Measurements from ENCODE around the gene SRGAP1. TPM values are rescaled to one million over a fixed set of nuclear protein-coding genes. Genes with fewer than 3 reads are reported as not detected.
A peak's percentile ranks its signal among the peaks of the same experiment; 100 is the strongest.

Gene SRGAP1
- total and polyA plus RNA-seq, 2 experiments from 2014 or later, result 13.0 to 29.4 TPM

DNA sequence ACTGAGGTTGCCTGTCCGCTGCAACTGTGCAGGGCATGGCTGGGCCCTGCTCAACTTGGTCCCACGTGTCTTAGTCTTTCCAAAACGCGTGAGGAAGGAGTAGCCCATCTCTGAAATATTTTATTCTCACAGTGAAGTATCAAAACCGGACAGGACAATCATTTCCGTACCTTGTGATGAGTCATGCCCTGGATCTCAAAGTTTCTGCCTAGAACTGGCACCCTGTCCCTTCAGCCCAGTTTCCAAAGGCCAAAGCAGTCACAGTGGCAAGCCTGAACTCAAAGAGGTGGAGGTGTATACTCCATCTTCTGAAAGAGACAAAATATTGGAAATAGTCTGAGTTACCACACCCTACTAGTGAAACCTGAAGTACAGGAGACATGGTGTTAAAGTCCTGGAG is 28.5 kb upstream of the SRGAP1 start:
- H3K4me2 ChIP-seq (ENCODE audit: unreplicated experiment), result no peak overlapping the region
- no peak overlapping the region for H3K4me3 ChIP-seq
- DNase-seq, result no peak
- H3F3A ChIP-seq (ENCODE audit: insufficient read depth), result no peaks in the 10 kb centered on the region
- H3K9me3 ChIP-seq (ENCODE audit: low read depth), result no peaks in the 10 kb centered on the region
- H3K4me1 ChIP-seq (ENCODE audit: insufficient read depth), result no peaks in the 10 kb centered on the region
- WGBS, 2 experiments (ENCODE audit: low coverage in 1 of 2, low lambda C conversion rate in 2 of 2, missing lambda C conversion rate in 2 of 2), result 73 to 76% methylated on average over 6 of the region's 6 CpGs
- H3K79me2 ChIP-seq (ENCODE audit: insufficient read depth), result no peaks in the 10 kb centered on the region
- no peaks in the 10 kb centered on the region for H4K20me1 ChIP-seq (ENCODE audit: insufficient read depth)
- in situ Hi-C loops (cut with MboI), result no loop called here
- H3K9ac ChIP-seq, result no peak overlapping the region
- no peak overlapping the region for H2AFZ ChIP-seq
- no peak for TF ChIP-seq EZH2 (IDR thresholded peaks at IDR 0.05; ENCODE audit: insufficient read depth, poor library complexity, severe bottlenecking)
- no peak for TF ChIP-seq EZH2phosphoT487 (IDR thresholded peaks at IDR 0.05; ENCODE audit: insufficient read depth, low read depth)
- H3K27ac ChIP-seq, result no peak overlapping the region
- H3K9me2 ChIP-seq (ENCODE audit: insufficient read depth), result no peaks in the 10 kb centered on the region
- no peaks in the 10 kb centered on the region for H3K36me3 ChIP-seq (ENCODE audit: low read depth)
- no peaks in the 10 kb centered on the region for H3K27me3 ChIP-seq (replicated peaks; ENCODE audit: insufficient read depth)

DNA sequence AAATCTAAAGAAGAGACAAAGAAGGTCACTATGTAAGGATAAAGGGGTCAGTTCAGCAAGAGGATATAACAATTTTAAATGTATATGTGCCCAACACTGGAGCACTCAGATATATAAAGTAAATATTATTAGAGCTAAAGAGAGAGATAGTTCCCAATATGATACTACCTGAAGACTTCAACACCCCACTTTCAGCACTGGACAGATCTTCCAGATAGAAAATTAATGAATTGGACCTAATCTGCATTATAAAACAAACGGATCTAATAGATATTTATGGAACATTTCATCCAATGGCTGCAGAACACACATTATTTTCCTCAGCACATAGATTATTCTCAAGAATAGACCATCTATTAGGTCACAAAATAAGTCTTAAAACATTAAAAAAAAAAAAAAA is 24.1 kb upstream of the SRGAP1 start:
- Histone ChIP-seq H3K9me2 (ENCODE audit: insufficient read depth) (no peaks in the 10 kb centered on the region), H3K36me3 (ENCODE audit: low read depth) (no peaks in the 10 kb centered on the region), H3K79me2 (ENCODE audit: insufficient read depth) (no peaks in the 10 kb centered on the region), H4K20me1 (ENCODE audit: insufficient read depth) (no peaks in the 10 kb centered on the region), H3K27ac (no peak overlapping the region), H3F3A (ENCODE audit: insufficient read depth) (no peaks in the 10 kb centered on the region), H2AFZ (no peak overlapping the region), H3K27me3 (replicated peaks; ENCODE audit: insufficient read depth) (no peaks in the 10 kb centered on the region), H3K4me1 (ENCODE audit: insufficient read depth) (no peaks in the 10 kb centered on the region), H3K9me3 (ENCODE audit: low read depth) (no peaks in the 10 kb centered on the region), H3K9ac (no peak overlapping the region), H3K4me3 (no peak overlapping the region), H3K4me2 (ENCODE audit: unreplicated experiment) (no peak overlapping the region)
- in situ Hi-C loops (cut with MboI), result loop anchor here (10.0 kb wide), 1 partner anchor 574 kb away; the partner anchor contains the start of gene C12orf56
- WGBS, 2 experiments (ENCODE audit: low coverage in 1 of 2, low lambda C conversion rate in 2 of 2, missing lambda C conversion rate in 2 of 2), result 95 to 100% methylated on average over 1 of the region's 1 CpG
- no peak for DNase-seq
- TF ChIP-seq EZH2phosphoT487 (IDR thresholded peaks at IDR 0.05; ENCODE audit: insufficient read depth, low read depth), result no peak
- no peak for TF ChIP-seq EZH2 (IDR thresholded peaks at IDR 0.05; ENCODE audit: insufficient read depth, poor library complexity, severe bottlenecking)

DNA sequence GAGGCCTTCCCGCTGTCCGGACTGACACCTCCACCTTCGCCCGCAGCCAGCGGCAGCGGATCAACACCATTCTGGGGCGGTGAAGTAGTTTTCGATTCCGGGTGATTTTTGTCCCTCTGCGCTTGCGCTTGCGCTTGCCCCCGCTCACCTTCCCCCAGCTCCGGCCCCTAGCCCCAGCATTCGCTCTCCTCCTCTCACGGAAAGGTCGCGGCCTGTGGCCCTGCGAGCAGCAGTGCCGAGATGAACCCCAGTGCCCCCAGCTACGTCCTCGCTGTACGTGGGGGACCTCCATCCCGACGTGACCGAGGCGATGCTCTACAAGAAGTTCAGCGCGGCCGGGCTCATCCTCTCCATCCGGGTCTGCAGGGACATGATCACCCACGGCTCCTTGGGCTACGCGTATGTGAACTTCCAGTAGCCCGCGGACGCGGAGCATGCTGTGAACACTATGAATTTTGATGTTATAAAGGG is 22.7 kb upstream of the SRGAP1 start:
- H3K27ac ChIP-seq, result peak overlapping the region; percentile 1
- H3K4me3 ChIP-seq, result peak overlapping the region; percentile 80
- no peaks in the 10 kb centered on the region for H3K79me2 ChIP-seq (ENCODE audit: insufficient read depth)
- peaks cover 4% of the 10 kb centered on the region; the same call in 1 of the 2 replicates for H3K4me1 ChIP-seq (ENCODE audit: insufficient read depth)
- DNase-seq, result peak; percentile 72
- H3K27me3 ChIP-seq (replicated peaks; ENCODE audit: insufficient read depth), result no peaks in the 10 kb centered on the region
- in situ Hi-C loops (cut with MboI), result loop anchor here (10.0 kb wide), 1 partner anchor 573 kb away; the partner anchor contains the start of gene C12orf56
- H4K20me1 ChIP-seq (ENCODE audit: insufficient read depth), result no peaks in the 10 kb centered on the region
- no peak for TF ChIP-seq EZH2 (IDR thresholded peaks at IDR 0.05; ENCODE audit: insufficient read depth, poor library complexity, severe bottlenecking)
- no peaks in the 10 kb centered on the region for H3K36me3 ChIP-seq (ENCODE audit: low read depth)
- H3K9me2 ChIP-seq (ENCODE audit: insufficient read depth), result no peaks in the 10 kb centered on the region
- H3K9me3 ChIP-seq (ENCODE audit: low read depth), result no peaks in the 10 kb centered on the region
- H3K9ac ChIP-seq, result peak overlapping the region; percentile 77
- peak overlapping the region; percentile 88 for H3K4me2 ChIP-seq (ENCODE audit: unreplicated experiment)
- 4 to 5% methylated on average over 26 to 38 of the region's 38 CpGs for WGBS, 2 experiments (ENCODE audit: low coverage in 1 of 2, low lambda C conversion rate in 2 of 2, missing lambda C conversion rate in 2 of 2)
- no peaks in the 10 kb centered on the region for H3F3A ChIP-seq (ENCODE audit: insufficient read depth)
- peak overlapping the region; percentile 98 for H2AFZ ChIP-seq

DNA sequence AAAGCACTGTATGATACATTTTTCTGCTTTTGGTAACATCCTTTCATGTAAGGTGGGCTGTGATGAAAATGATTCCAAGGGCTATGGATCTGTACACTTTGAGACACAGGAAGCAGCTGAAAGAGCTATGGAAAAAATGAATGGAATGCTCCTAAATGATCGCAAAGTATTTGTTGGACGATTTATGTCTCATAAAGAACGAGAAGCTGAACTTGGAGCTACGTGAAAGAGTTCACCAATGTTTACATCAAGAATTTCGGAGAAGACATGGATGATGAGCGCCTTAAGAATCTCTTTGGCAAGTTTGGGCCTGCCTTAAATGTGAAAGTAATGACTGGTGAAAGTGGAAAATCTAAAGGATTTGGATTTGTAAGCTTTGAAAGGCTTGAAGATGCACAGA is 22.1 kb upstream of the SRGAP1 start:
- Histone ChIP-seq H3K4me3 (peak overlapping the region; percentile 80), H3K9me2 (ENCODE audit: insufficient read depth) (no peaks in the 10 kb centered on the region), H3K79me2 (ENCODE audit: insufficient read depth) (no peaks in the 10 kb centered on the region), H3F3A (ENCODE audit: insufficient read depth) (no peaks in the 10 kb centered on the region), H4K20me1 (ENCODE audit: insufficient read depth) (no peaks in the 10 kb centered on the region), H3K4me2 (ENCODE audit: unreplicated experiment) (peak overlapping the region; percentile 88), H2AFZ (peak overlapping the region; percentile 98), H3K27me3 (replicated peaks; ENCODE audit: insufficient read depth) (no peaks in the 10 kb centered on the region), H3K9ac (peak overlapping the region; percentile 77), H3K27ac (peak overlapping the region; percentile 1), H3K36me3 (ENCODE audit: low read depth) (no peaks in the 10 kb centered on the region), H3K9me3 (ENCODE audit: low read depth) (no peaks in the 10 kb centered on the region), H3K4me1 (ENCODE audit: insufficient read depth) (peaks cover 4% of the 10 kb centered on the region; the same call in 1 of the 2 replicates)
- DNase-seq, result peak; percentile 36
- 58 to 66% methylated on average over 6 of the region's 6 CpGs for WGBS, 2 experiments (ENCODE audit: low coverage in 1 of 2, low lambda C conversion rate in 2 of 2, missing lambda C conversion rate in 2 of 2)
- in situ Hi-C loops (cut with MboI), result loop anchor here (10.0 kb wide), 1 partner anchor 572 kb away; the partner anchor contains the start of gene C12orf56
- TF ChIP-seq EZH2 (IDR thresholded peaks at IDR 0.05; ENCODE audit: insufficient read depth, poor library complexity, severe bottlenecking), result no peak
- no peak for TF ChIP-seq EZH2phosphoT487 (IDR thresholded peaks at IDR 0.05; ENCODE audit: insufficient read depth, low read depth)
